ENCODE data around the gene GJD4.

Gene GJD4

DNA sequence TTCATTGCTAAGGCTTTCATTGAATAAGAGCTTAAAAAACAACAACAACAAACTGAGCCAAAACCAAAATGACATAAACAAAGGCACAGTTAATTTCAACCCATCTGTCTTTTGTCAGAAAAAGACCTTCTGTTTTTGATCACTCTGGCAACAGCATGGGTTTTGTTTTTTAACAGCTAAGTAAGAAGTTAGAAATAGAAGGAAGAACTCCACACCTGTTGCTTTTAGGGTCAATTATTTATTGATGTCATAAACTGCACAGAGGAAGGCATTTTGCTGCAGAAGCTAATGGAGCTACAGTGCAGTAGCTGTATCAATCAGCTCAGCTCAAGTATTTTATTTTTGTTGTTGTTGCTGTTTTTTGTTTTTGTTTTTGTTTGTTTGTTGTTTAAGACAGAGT is 16.3 kb upstream of the GJD4 start:
- Histone ChIP-seq H3K4me2 (ENCODE audit: low read length) (no peak overlapping the region), H3K9me3 (ENCODE audit: low read length) (no peaks in the 10 kb centered on the region), H3K36me3 (ENCODE audit: insufficient read depth, low read length) (no peaks in the 10 kb centered on the region), H3K4me1 (ENCODE audit: insufficient read depth, low read length, severe bottlenecking) (no peaks in the 10 kb centered on the region), H3K9me2 (ENCODE audit: low read depth, low read length) (no peaks in the 10 kb centered on the region), H2AFZ (ENCODE audit: low read length) (no peak overlapping the region), H3F3A (ENCODE audit: insufficient read depth, low read length) (no peaks in the 10 kb centered on the region), H3K4me3 (ENCODE audit: low read depth, low read length, poor library complexity, severe bottlenecking) (no peak overlapping the region), H3K27me3 (ENCODE audit: insufficient read depth, low read length) (no peaks in the 10 kb centered on the region), H3K79me2 (ENCODE audit: insufficient read depth, low read length) (no peaks in the 10 kb centered on the region), H4K20me1 (ENCODE audit: insufficient read depth, low read length) (no peaks in the 10 kb centered on the region), H3K27ac (ENCODE audit: low read depth, low read length, poor library complexity, severe bottlenecking) (no peak overlapping the region), H3K9ac (ENCODE audit: low read length) (no peak overlapping the region)
- TF ChIP-seq, protein P1, sequence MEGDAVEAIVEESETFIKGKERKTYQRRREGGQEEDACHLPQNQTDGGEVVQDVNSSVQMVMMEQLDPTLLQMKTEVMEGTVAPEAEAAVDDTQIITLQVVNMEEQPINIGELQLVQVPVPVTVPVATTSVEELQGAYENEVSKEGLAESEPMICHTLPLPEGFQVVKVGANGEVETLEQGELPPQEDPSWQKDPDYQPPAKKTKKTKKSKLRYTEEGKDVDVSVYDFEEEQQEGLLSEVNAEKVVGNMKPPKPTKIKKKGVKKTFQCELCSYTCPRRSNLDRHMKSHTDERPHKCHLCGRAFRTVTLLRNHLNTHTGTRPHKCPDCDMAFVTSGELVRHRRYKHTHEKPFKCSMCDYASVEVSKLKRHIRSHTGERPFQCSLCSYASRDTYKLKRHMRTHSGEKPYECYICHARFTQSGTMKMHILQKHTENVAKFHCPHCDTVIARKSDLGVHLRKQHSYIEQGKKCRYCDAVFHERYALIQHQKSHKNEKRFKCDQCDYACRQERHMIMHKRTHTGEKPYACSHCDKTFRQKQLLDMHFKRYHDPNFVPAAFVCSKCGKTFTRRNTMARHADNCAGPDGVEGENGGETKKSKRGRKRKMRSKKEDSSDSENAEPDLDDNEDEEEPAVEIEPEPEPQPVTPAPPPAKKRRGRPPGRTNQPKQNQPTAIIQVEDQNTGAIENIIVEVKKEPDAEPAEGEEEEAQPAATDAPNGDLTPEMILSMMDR (IDR thresholded peaks at IDR 0.05; ENCODE audit: low read length), result no peak
- no peak for TF ChIP-seq EZH2 (IDR thresholded peaks at IDR 0.05; ENCODE audit: borderline replicate concordance, low read length)

DNA sequence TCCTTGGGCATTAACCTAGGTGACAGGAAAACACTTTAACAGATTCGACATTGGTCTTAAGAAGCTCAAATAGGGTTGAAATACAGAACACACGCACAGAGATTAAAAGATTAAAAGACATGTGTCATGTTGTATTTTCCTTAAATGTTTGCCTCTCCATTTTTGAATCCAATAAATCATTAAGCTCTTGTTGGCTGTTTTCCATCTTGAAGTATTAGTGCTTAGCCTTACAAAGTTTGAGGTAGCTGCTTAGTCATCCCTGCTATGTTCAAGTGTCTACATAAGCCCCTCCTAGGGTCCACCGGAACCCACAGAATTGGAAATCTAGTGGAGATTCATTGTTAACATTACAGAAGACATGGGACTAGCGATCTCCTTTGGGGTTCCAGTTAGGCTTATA is 12.7 kb upstream of the GJD4 start:
- no peak overlapping the region for H3K9ac ChIP-seq (ENCODE audit: low read length)
- H3K9me3 ChIP-seq (ENCODE audit: low read length), result no peaks in the 10 kb centered on the region
- no peaks in the 10 kb centered on the region for H3K36me3 ChIP-seq (ENCODE audit: insufficient read depth, low read length)
- no peak overlapping the region for H3K27ac ChIP-seq (ENCODE audit: low read depth, low read length, poor library complexity, severe bottlenecking)
- H3K4me2 ChIP-seq (ENCODE audit: low read length), result no peak overlapping the region
- H2AFZ ChIP-seq (ENCODE audit: low read length), result no peak overlapping the region
- H3K4me3 ChIP-seq (ENCODE audit: low read depth, low read length, poor library complexity, severe bottlenecking), result no peak overlapping the region
- H4K20me1 ChIP-seq (ENCODE audit: insufficient read depth, low read length), result no peaks in the 10 kb centered on the region
- no peak for TF ChIP-seq EZH2 (IDR thresholded peaks at IDR 0.05; ENCODE audit: borderline replicate concordance, low read length)
- TF ChIP-seq, protein P1 (IDR thresholded peaks at IDR 0.05; ENCODE audit: low read length), result no peak
- H3K4me1 ChIP-seq (ENCODE audit: insufficient read depth, low read length, severe bottlenecking), result no peaks in the 10 kb centered on the region
- H3K79me2 ChIP-seq (ENCODE audit: insufficient read depth, low read length), result no peaks in the 10 kb centered on the region
- no peaks in the 10 kb centered on the region for H3K27me3 ChIP-seq (ENCODE audit: insufficient read depth, low read length)
- H3K9me2 ChIP-seq (ENCODE audit: low read depth, low read length), result no peaks in the 10 kb centered on the region
- H3F3A ChIP-seq (ENCODE audit: insufficient read depth, low read length), result no peaks in the 10 kb centered on the region

DNA sequence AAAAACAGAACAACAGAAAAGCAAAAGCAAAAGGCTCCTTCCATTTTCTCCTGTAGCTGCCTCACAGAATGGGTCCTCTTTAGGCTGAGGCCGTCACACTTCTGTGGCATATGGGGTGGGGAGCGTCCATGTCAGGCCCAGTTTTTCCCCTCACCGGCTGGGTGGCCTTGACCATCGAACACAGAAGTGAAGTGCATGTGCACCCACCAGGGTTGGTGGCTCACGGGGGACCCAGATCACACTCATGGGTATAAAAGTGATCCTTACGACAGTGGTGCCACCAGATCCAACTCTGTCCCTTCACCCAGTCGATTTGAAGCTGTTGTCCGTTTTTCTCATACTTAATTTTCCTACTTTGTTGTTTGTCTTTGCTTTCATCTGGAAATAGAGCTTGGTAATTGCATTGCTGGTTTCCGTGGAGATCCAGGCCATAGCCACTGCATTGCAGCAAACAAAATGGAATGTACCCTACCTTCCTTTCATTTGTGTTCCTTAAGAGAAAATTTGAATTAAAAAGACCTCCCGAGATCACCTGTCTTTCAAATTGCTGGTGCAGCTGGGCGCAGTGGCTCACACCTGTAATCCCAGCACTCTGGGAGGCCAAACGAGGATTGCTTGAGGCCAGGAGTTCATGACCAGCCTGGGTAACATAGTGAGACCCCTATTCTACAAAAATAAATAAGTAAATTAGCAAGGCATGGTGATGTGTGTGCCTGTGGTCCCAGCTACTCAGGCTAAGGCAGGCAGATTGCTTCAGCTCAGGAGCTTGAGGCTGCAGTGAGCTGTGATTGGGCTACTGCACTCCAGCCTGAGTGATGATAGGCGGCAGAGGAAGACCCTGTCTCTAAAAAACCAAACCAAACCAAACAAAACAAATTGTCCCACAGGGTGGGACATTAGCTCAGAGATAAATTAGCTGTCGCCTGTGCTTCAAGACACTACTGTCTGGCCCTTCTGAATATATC is 10.7 kb upstream of the GJD4 start:
- TF ChIP-seq, protein P1 (IDR thresholded peaks at IDR 0.05; ENCODE audit: low read length), result no peak
- no peak for TF ChIP-seq EZH2 (IDR thresholded peaks at IDR 0.05; ENCODE audit: borderline replicate concordance, low read length)
- H3K4me2 ChIP-seq (ENCODE audit: low read length), result no peak overlapping the region
- H3F3A ChIP-seq (ENCODE audit: insufficient read depth, low read length), result no peaks in the 10 kb centered on the region
- no peak overlapping the region for H3K27ac ChIP-seq (ENCODE audit: low read depth, low read length, poor library complexity, severe bottlenecking)
- H3K27me3 ChIP-seq (ENCODE audit: insufficient read depth, low read length), result no peaks in the 10 kb centered on the region
- H3K4me1 ChIP-seq (ENCODE audit: insufficient read depth, low read length, severe bottlenecking), result no peaks in the 10 kb centered on the region
- H3K36me3 ChIP-seq (ENCODE audit: insufficient read depth, low read length), result no peaks in the 10 kb centered on the region
- H2AFZ ChIP-seq (ENCODE audit: low read length), result no peak overlapping the region
- H3K9ac ChIP-seq (ENCODE audit: low read length), result no peak overlapping the region
- H3K79me2 ChIP-seq (ENCODE audit: insufficient read depth, low read length), result no peaks in the 10 kb centered on the region
- no peaks in the 10 kb centered on the region for H4K20me1 ChIP-seq (ENCODE audit: insufficient read depth, low read length)
- no peaks in the 10 kb centered on the region for H3K9me3 ChIP-seq (ENCODE audit: low read length)
- H3K9me2 ChIP-seq (ENCODE audit: low read depth, low read length), result no peaks in the 10 kb centered on the region
- H3K4me3 ChIP-seq (ENCODE audit: low read depth, low read length, poor library complexity, severe bottlenecking), result no peak overlapping the region
